ENCODE data around the gene HELZ. TPM values are rescaled to one million over a fixed set of nuclear protein-coding genes. Genes with fewer than 3 reads are reported as not detected.

Gene HELZ
- total and polyA plus RNA-seq, 2 donors (not counting 1 experiment from before 2014, with no cell fraction given) = 10.4 to 97.8 TPM

GRCh38 chr17:67130768-67131167 lies 114.2 kb downstream of the HELZ start:
- no peaks in the 10 kb centered on the region for H3K27me3 Mint-ChIP-seq
- no peak for ATAC-seq (ENCODE audit: low read depth)
- peaks cover 4% of the 10 kb centered on the region for H3K4me1 Mint-ChIP-seq
- H3K4me3 ChIP-seq (ENCODE audit: control extremely low read depth in 1 of 5, extremely low read depth in 1 of 5, insufficient read depth in 1 of 5, low read depth in 2 of 5, low read length in 4 of 5) = no peak overlapping the region
- H3K4me3 Mint-ChIP-seq = no peak overlapping the region
- ChIA-PET POLR2A (no interaction called here), CTCF (interaction anchor here (0.6 kb wide), 1 partner anchor 689 kb away, joined by 3 read pairs; no protein-coding TSS in a partner anchor)
- H2AFZ ChIP-seq (ENCODE audit: insufficient read depth, low read depth, low read length, poor library complexity, severe bottlenecking) = no peak overlapping the region
- peaks cover 0 to 4% of the 10 kb centered on the region in 2 donors for H3K4me1 ChIP-seq (ENCODE audit: control insufficient read depth in 2 of 2, insufficient read depth in 2 of 2, low read length in 2 of 2)
- no peaks in the 10 kb centered on the region for H4K20me1 ChIP-seq (ENCODE audit: control insufficient read depth, insufficient read depth, low read length, poor library complexity, severe bottlenecking)
- DNase-seq = no peak
- peaks cover 4 to 24% of the 10 kb centered on the region in 2 experiments for H3K36me3 ChIP-seq (replicated peaks in 1 of 2; ENCODE audit: control extremely low read depth in 1 of 2, control insufficient read depth in 1 of 2, extremely low read depth in 1 of 2, insufficient read depth in 2 of 2, low read length in 1 of 2)
- intact Hi-C loops (cut with micrococcal nuclease) = no loop called here
- H3K27ac Mint-ChIP-seq = no peak overlapping the region
- WGBS (ENCODE audit: insufficient coverage) = 93% methylated on average over 3 of the region's 4 CpGs
- H3K9me3 Mint-ChIP-seq (ENCODE audit: insufficient read depth) = no peaks in the 10 kb centered on the region
- TF ChIP-seq EZH2 (IDR thresholded peaks at IDR 0.05; ENCODE audit: borderline replicate concordance, insufficient read depth, low read depth, low read length, poor library complexity, severe bottlenecking) = no peak
- no peak for TF ChIP-seq CTCF (IDR thresholded peaks at IDR 0.05)
- H3K4me2 ChIP-seq (replicated peaks; ENCODE audit: low read depth, low read length, poor library complexity, severe bottlenecking) = no peak overlapping the region
- H3K27ac ChIP-seq (ENCODE audit: low read length in 2 of 2) = no peak overlapping the region
- no peaks in the 10 kb centered on the region for H3K27me3 ChIP-seq (replicated peaks in 1 of 4; ENCODE audit: control extremely low read depth in 1 of 4, control insufficient read depth in 3 of 4, insufficient read depth in 4 of 4, low read length in 3 of 4)
- H3K79me2 ChIP-seq (ENCODE audit: control insufficient read depth, insufficient read depth, low read length) = no peaks in the 10 kb centered on the region
- H3K9me3 ChIP-seq (ENCODE audit: control extremely low read depth in 1 of 3, control insufficient read depth in 2 of 3, insufficient read depth in 1 of 3, low read length in 2 of 3) = no peaks in the 10 kb centered on the region
- no peak overlapping the region for H3K9ac ChIP-seq (ENCODE audit: low read length)

- WGBS (ENCODE audit: insufficient coverage) = no CpG with 5 or more reads among the region's 3 CpGs
- ChIA-PET POLR2A (no interaction called here), CTCF (no interaction called here)
- peaks cover 2 to 25% of the 10 kb centered on the region in 2 experiments for H3K36me3 ChIP-seq (replicated peaks in 1 of 2; ENCODE audit: control extremely low read depth in 1 of 2, control insufficient read depth in 1 of 2, extremely low read depth in 1 of 2, insufficient read depth in 2 of 2, low read length in 1 of 2)
- no peaks in the 10 kb centered on the region for H3K79me2 ChIP-seq (ENCODE audit: control insufficient read depth, insufficient read depth, low read length)
- H3K4me2 ChIP-seq (replicated peaks; ENCODE audit: low read depth, low read length, poor library complexity, severe bottlenecking) = no peak overlapping the region
- no peaks in the 10 kb centered on the region for H3K27me3 ChIP-seq (replicated peaks in 1 of 4; ENCODE audit: control extremely low read depth in 1 of 4, control insufficient read depth in 3 of 4, insufficient read depth in 4 of 4, low read length in 3 of 4)
- no peaks in the 10 kb centered on the region for H3K9me3 ChIP-seq (ENCODE audit: control extremely low read depth in 1 of 3, control insufficient read depth in 2 of 3, insufficient read depth in 1 of 3, low read length in 2 of 3)
- Mint-ChIP-seq H3K27me3 (no peaks in the 10 kb centered on the region), H3K9me3 (ENCODE audit: insufficient read depth) (no peaks in the 10 kb centered on the region), H3K27ac (no peak overlapping the region), H3K4me1 (peaks cover 4% of the 10 kb centered on the region), H3K4me3 (no peak overlapping the region)
- no peak overlapping the region for H3K4me3 ChIP-seq (ENCODE audit: control extremely low read depth in 1 of 5, extremely low read depth in 1 of 5, insufficient read depth in 1 of 5, low read depth in 2 of 5, low read length in 4 of 5)
- intact Hi-C loops (cut with micrococcal nuclease) = no loop called here
- DNase-seq = no peak
- H3K9ac ChIP-seq (ENCODE audit: low read length) = no peak overlapping the region
- ATAC-seq (ENCODE audit: low read depth) = no peak
- H4K20me1 ChIP-seq (ENCODE audit: control insufficient read depth, insufficient read depth, low read length, poor library complexity, severe bottlenecking) = no peaks in the 10 kb centered on the region
- peaks cover 0 to 4% of the 10 kb centered on the region in 2 donors for H3K4me1 ChIP-seq (ENCODE audit: control insufficient read depth in 2 of 2, insufficient read depth in 2 of 2, low read length in 2 of 2)
- H2AFZ ChIP-seq (ENCODE audit: insufficient read depth, low read depth, low read length, poor library complexity, severe bottlenecking) = no peak overlapping the region
- TF ChIP-seq EZH2 (IDR thresholded peaks at IDR 0.05; ENCODE audit: borderline replicate concordance, insufficient read depth, low read depth, low read length, poor library complexity, severe bottlenecking) (no peak), CTCF (IDR thresholded peaks at IDR 0.05) (no peak)
- no peak overlapping the region for H3K27ac ChIP-seq (ENCODE audit: low read length in 2 of 2)
These were observed 115.7 kb downstream of the HELZ start for GRCh38 chr17:67129283-67129682.

All from B cell (primary cell).